ENCODE results near the gene MYL3. TPM values are rescaled to one million over a fixed set of nuclear protein-coding genes. Genes with fewer than 3 reads are reported as not detected.

Gene MYL3
- total and polyA plus RNA-seq, 4 donors: 2.2 to 5.8 (median 2.3) TPM

DNA sequence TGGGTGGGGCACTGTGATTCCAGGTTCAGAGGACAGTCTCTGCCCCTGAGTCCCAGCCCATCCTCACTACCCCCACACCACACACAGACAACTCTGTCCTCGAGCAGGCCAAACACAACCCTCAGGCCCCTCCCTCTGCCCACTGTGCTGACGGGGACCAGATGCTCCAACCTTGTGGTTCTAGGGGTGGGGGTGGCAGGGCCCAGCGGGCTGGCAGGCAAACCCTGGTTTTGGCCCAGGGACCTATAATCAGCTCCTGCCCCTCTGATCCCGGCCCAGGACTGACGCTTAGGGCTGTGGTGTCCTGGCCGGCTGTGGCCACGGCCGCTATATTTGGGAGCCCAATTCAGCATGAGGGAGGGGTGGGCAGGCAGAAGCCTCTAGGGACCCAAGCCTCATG, 5.0 kb upstream of the MYL3 start:
- 90% methylated on average over 5 of the region's 8 CpGs for WGBS (ENCODE audit: insufficient coverage)
- H3K36me3 ChIP-seq (ENCODE audit: control insufficient read depth, insufficient read depth, low read length): no peaks in the 10 kb centered on the region
- H3K4me3 ChIP-seq (ENCODE audit: low read depth, low read length): no peak overlapping the region
- H3K27me3 ChIP-seq (ENCODE audit: control insufficient read depth, insufficient read depth, low read length): no peaks in the 10 kb centered on the region
- H3K4me1 ChIP-seq (ENCODE audit: control insufficient read depth, insufficient read depth, low read length): peaks cover 74% of the 10 kb centered on the region
- no peak for DNase-seq (ENCODE audit: low read depth in 4 of 6, low spot score in 6 of 6)
- H3K9me3 ChIP-seq (ENCODE audit: control insufficient read depth, insufficient read depth, low read length): no peaks in the 10 kb centered on the region
- H3K27ac ChIP-seq (ENCODE audit: low read depth, low read length): no peak overlapping the region

DNA sequence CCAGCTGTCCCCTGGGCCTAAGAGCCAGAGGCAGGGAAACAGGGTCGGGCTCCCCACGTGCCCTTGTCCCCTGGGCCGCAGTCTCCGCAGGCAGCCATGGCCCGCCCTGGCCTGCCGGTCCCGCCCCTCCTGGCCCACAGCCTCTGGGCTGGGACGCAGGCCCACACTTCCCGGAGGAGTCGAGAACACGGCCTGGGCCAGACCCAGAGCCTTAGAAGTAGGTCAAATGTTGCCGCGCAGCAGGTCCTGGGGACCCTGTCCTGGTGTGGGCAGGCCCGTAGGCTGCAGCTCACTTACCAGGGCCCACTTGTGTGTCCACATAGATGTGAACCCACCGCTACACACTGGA, 4.3 kb upstream of the MYL3 start:
- Histone ChIP-seq H3K9me3 (ENCODE audit: control insufficient read depth, insufficient read depth, low read length) (no peaks in the 10 kb centered on the region), H3K4me1 (ENCODE audit: control insufficient read depth, insufficient read depth, low read length) (peaks cover 68% of the 10 kb centered on the region), H3K27me3 (ENCODE audit: control insufficient read depth, insufficient read depth, low read length) (no peaks in the 10 kb centered on the region), H3K27ac (ENCODE audit: low read depth, low read length) (no peak overlapping the region), H3K36me3 (ENCODE audit: control insufficient read depth, insufficient read depth, low read length) (no peaks in the 10 kb centered on the region), H3K4me3 (ENCODE audit: low read depth, low read length) (no peak overlapping the region)
- 52% methylated on average over 15 of the region's 15 CpGs for WGBS (ENCODE audit: insufficient coverage)
- DNase-seq (ENCODE audit: low read depth in 4 of 6, low spot score in 6 of 6): peak in 1 of 6 donors; percentile 75

DNA sequence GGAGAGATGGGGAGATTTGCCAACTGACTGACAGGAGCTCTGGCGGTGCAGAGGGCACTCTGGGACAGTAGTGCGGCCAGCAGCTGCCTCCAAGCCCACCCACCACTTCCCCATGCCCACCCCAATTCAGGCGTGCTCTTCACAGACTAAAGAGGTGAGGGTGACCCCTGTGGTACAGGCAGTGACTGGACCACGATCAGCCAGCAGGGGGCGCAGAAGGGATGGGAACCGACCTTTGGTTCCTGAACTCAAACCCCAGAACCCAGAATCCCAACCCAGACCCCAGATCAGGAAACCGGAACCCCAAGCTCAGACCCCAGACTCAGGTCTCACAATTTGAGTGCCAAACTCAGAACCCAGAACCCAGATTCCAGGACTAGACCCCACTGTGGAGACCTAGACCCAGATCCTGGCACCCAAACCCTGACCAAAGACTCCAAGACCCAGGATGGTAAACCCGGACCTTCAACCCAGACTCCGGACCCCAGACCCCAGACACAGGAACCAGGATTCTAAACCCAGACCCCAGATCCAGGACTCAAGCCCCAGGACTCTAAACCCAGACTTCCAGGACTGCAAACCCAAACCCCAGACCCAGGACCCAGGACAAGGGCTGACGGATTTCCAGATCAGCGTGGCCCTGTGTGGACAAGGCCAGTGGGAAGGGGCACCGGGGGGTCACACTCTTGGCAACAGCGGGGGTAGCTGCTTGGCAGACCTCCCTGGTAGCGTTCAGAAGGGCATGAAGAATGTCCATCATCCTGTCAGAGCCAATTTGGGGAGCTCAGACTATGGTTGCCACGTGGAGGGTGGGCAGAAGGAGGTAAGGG, 3.7 kb upstream of the MYL3 start:
- no peak overlapping the region for H3K4me3 ChIP-seq (ENCODE audit: low read depth, low read length)
- H3K9me3 ChIP-seq (ENCODE audit: control insufficient read depth, insufficient read depth, low read length): no peaks in the 10 kb centered on the region
- no peaks in the 10 kb centered on the region for H3K36me3 ChIP-seq (ENCODE audit: control insufficient read depth, insufficient read depth, low read length)
- WGBS (ENCODE audit: insufficient coverage): 43% methylated on average over 14 of the region's 15 CpGs
- no peaks in the 10 kb centered on the region for H3K27me3 ChIP-seq (ENCODE audit: control insufficient read depth, insufficient read depth, low read length)
- H3K4me1 ChIP-seq (ENCODE audit: control insufficient read depth, insufficient read depth, low read length): peaks cover 64% of the 10 kb centered on the region
- H3K27ac ChIP-seq (ENCODE audit: low read depth, low read length): no peak overlapping the region
- peak in 2 of 6 donors; percentile 71 to 73 for DNase-seq (ENCODE audit: low read depth in 4 of 6, low spot score in 6 of 6)

GRCh38 chr3:46866032-46866595, 2.9 kb upstream of the MYL3 start:
- H3K4me1 ChIP-seq (ENCODE audit: control insufficient read depth, insufficient read depth, low read length): peaks cover 55% of the 10 kb centered on the region

DNA sequence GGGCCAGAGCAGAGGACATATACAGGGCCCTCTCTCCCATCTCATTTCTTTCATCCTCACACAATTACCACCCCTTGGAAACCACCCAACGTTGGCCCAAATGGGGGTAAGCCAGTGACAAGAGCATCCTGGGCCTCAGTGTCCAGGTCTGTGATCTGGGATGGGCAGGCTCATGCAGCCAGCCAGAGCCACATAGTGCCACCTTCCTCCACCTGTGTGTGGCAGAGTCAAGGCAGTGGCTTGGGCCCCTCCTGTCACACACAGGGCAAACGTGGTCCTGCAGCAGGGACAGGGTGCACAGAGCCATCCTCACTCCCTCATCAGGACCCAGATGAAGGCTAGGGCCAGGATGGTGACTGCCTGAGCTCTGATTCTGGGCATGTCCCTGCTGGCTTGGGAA, 2.3 kb upstream of the MYL3 start:
- Histone ChIP-seq H3K9me3 (ENCODE audit: control insufficient read depth, insufficient read depth, low read length) (no peaks in the 10 kb centered on the region), H3K36me3 (ENCODE audit: control insufficient read depth, insufficient read depth, low read length) (no peaks in the 10 kb centered on the region), H3K27ac (ENCODE audit: low read depth, low read length) (no peak overlapping the region), H3K27me3 (ENCODE audit: control insufficient read depth, insufficient read depth, low read length) (no peaks in the 10 kb centered on the region), H3K4me1 (ENCODE audit: control insufficient read depth, insufficient read depth, low read length) (peaks cover 54% of the 10 kb centered on the region), H3K4me3 (ENCODE audit: low read depth, low read length) (no peak overlapping the region)
- WGBS (ENCODE audit: insufficient coverage): 59% methylated on average over 2 of the region's 2 CpGs
- DNase-seq (ENCODE audit: low read depth in 4 of 6, low spot score in 6 of 6): no peak

More at GRCh38 chr3:46866032-46866595, 2.9 kb upstream of the MYL3 start:
- Histone ChIP-seq H3K9me3 (ENCODE audit: control insufficient read depth, insufficient read depth, low read length) (no peaks in the 10 kb centered on the region), H3K27me3 (ENCODE audit: control insufficient read depth, insufficient read depth, low read length) (no peaks in the 10 kb centered on the region), H3K36me3 (ENCODE audit: control insufficient read depth, insufficient read depth, low read length) (no peaks in the 10 kb centered on the region), H3K4me3 (ENCODE audit: low read depth, low read length) (no peak overlapping the region), H3K27ac (ENCODE audit: low read depth, low read length) (no peak overlapping the region)
- DNase-seq (ENCODE audit: low read depth in 4 of 6, low spot score in 6 of 6): no peak
- 87% methylated on average over 9 of the region's 11 CpGs for WGBS (ENCODE audit: insufficient coverage)

GRCh38 chr3:46865031-46865507, 1.8 kb upstream of the MYL3 start:
- no peak overlapping the region for H3K4me3 ChIP-seq (ENCODE audit: low read depth, low read length)
- no peak for DNase-seq (ENCODE audit: low read depth in 4 of 6, low spot score in 6 of 6)
- no peaks in the 10 kb centered on the region for H3K9me3 ChIP-seq (ENCODE audit: control insufficient read depth, insufficient read depth, low read length)
- H3K27ac ChIP-seq (ENCODE audit: low read depth, low read length): no peak overlapping the region
- H3K36me3 ChIP-seq (ENCODE audit: control insufficient read depth, insufficient read depth, low read length): no peaks in the 10 kb centered on the region
- no peaks in the 10 kb centered on the region for H3K27me3 ChIP-seq (ENCODE audit: control insufficient read depth, insufficient read depth, low read length)
- 61% methylated on average over 7 of the region's 12 CpGs for WGBS (ENCODE audit: insufficient coverage)
- H3K4me1 ChIP-seq (ENCODE audit: control insufficient read depth, insufficient read depth, low read length): peaks cover 53% of the 10 kb centered on the region

DNA sequence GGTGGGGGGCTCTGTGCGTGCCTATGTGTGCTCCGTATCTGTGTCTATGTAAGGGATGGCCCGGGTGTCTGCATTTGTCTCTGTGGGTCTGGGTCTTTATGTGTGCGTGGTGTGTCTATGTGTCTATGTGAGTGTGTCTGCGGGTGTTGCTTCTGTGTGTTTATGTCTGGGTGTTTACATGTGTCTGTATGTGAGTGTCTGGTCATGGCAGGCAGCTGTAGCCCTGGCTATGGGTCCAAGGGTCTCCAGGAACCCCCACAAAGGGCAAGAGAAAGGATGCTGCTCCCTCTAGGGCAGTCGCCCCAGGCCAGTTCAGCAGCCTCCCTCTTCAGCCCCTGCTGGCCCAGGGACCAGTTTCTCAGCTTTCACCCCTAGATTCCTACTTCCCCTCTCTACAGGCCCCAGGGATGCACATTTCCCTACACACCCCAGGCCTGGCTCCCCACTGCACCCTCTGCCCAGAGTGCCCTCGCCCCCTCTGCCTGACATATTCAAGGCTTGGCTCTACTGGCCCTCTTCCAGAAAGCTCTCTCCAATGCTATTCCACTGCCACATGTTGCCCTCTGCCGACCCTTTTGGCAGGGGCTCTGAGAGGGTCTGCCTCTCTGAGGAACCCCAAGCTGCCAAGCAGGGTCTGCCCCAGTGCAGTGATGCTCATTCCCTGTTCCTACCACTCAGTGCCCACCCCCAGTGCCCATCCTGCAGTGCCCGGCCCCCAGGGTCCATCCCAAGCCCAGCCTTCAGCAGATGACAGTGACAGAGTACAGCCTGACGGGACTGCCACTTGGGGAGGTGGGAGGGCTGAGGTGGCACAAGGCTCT, 1.0 kb upstream of the MYL3 start:
- Histone ChIP-seq H3K4me3 (ENCODE audit: low read depth, low read length) (no peak overlapping the region), H3K27ac (ENCODE audit: low read depth, low read length) (no peak overlapping the region), H3K36me3 (ENCODE audit: control insufficient read depth, insufficient read depth, low read length) (no peaks in the 10 kb centered on the region), H3K4me1 (ENCODE audit: control insufficient read depth, insufficient read depth, low read length) (peaks cover 47% of the 10 kb centered on the region), H3K9me3 (ENCODE audit: control insufficient read depth, insufficient read depth, low read length) (no peaks in the 10 kb centered on the region), H3K27me3 (ENCODE audit: control insufficient read depth, insufficient read depth, low read length) (no peaks in the 10 kb centered on the region)
- DNase-seq (ENCODE audit: low read depth in 4 of 6, low spot score in 6 of 6): no peak
- 82% methylated on average over 10 of the region's 10 CpGs for WGBS (ENCODE audit: insufficient coverage)

GRCh38 chr3:46862369-46863025, 747 bp downstream of the MYL3 start:
- Histone ChIP-seq H3K9me3 (ENCODE audit: control insufficient read depth, insufficient read depth, low read length) (no peaks in the 10 kb centered on the region), H3K4me1 (ENCODE audit: control insufficient read depth, insufficient read depth, low read length) (peaks cover 31% of the 10 kb centered on the region), H3K27ac (ENCODE audit: low read depth, low read length) (no peak overlapping the region), H3K27me3 (ENCODE audit: control insufficient read depth, insufficient read depth, low read length) (peaks cover 3% of the 10 kb centered on the region), H3K4me3 (ENCODE audit: low read depth, low read length) (no peak overlapping the region), H3K36me3 (ENCODE audit: control insufficient read depth, insufficient read depth, low read length) (no peaks in the 10 kb centered on the region)
- DNase-seq (ENCODE audit: low read depth in 4 of 6, low spot score in 6 of 6): no peak
- 91% methylated on average over 7 of the region's 7 CpGs for WGBS (ENCODE audit: insufficient coverage)

DNA sequence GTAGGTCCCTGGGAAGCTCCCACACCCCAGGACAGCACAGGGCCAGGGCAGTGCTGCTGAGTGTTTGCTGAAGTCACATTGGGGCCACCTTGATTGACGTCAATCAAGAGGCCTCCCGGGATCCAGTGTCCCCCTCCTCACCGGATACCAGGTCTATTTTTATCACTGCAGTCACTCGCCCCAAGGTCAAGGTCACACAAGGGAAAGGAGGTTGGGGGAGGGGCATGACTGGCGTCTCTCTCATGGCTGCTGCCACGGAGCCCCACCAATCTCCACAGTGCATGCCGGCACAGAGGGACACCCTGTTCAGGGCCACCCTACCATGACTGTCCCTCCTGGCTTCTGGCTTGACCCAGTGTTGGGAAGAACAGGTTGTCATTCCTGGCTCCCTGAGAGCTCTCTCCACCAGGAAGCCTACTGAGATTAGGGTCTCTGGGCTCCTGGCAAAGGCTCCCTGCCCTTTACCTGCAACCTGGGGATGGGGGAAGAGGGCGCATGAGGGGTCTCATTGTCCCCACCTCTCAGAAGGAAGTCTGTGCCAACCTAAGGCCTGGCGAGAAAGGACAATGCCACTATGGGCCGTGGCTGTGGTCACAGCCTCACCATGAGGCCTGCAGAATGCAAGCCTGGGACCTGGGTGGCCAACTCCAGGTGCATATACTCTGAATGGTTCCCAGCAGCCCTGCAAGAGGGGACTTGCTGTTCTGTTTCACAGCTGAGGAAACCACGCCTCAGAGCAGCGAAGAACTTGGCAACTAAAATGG, 1.5 kb downstream of the MYL3 start:
- no peak overlapping the region for H3K27ac ChIP-seq (ENCODE audit: low read depth, low read length)
- H3K4me3 ChIP-seq (ENCODE audit: low read depth, low read length): no peak overlapping the region
- no peaks in the 10 kb centered on the region for H3K36me3 ChIP-seq (ENCODE audit: control insufficient read depth, insufficient read depth, low read length)
- peaks cover 3% of the 10 kb centered on the region for H3K27me3 ChIP-seq (ENCODE audit: control insufficient read depth, insufficient read depth, low read length)
- WGBS (ENCODE audit: insufficient coverage): 90% methylated on average over 8 of the region's 12 CpGs
- no peak for DNase-seq (ENCODE audit: low read depth in 4 of 6, low spot score in 6 of 6)
- peaks cover 24% of the 10 kb centered on the region for H3K4me1 ChIP-seq (ENCODE audit: control insufficient read depth, insufficient read depth, low read length)
- H3K9me3 ChIP-seq (ENCODE audit: control insufficient read depth, insufficient read depth, low read length): no peaks in the 10 kb centered on the region
